Mesodermal cell (in vitro differentiated cells): ENCODE measurements around the gene ZNF74.

Experiments used
- H3K27ac ChIP-seq: 2 replicates; pipeline ENCODE4 v1.7.0; 2013; ENCODE audit warnings: mild to moderate bottlenecking, low read depth, low read length, moderate library complexity; ENCODE audit not compliant: severe bottlenecking
- H3K36me3 ChIP-seq: 2 replicates; pipeline ENCODE4 v1.7.1; 2013; ENCODE audit warnings: mild to moderate bottlenecking, low read length, moderate library complexity; ENCODE audit not compliant: control insufficient read depth, insufficient read depth
- H3K4me1 ChIP-seq: one replicate; pipeline ENCODE4 v1.7.1; 2013; ENCODE audit warnings: mild to moderate bottlenecking, low read length; ENCODE audit not compliant: insufficient read depth, control insufficient read depth, poor library complexity, severe bottlenecking
- H3K4me3 ChIP-seq: 2 replicates; pipeline ENCODE4 v1.7.0; 2013; ENCODE audit warnings: low read length, control low read depth, mild to moderate bottlenecking; ENCODE audit not compliant: insufficient read depth, poor library complexity, severe bottlenecking; ENCODE audit errors: extremely low read depth
- H3K9me3 ChIP-seq: 2 replicates; pipeline ENCODE4 v1.7.1; 2013; ENCODE audit warnings: mild to moderate bottlenecking, low read length, moderate library complexity; ENCODE audit not compliant: control insufficient read depth
- WGBS, 2 experiments: methylation state at CpG; one replicate each; pipeline ENCODE4 v1.1.5; 2013; ENCODE audit warnings: missing lambda C conversion rate in 2 of 2; ENCODE audit not compliant: insufficient coverage in 2 of 2; 5-methylcytosine and 5-hydroxymethylcytosine counted together

Gene ZNF74

GRCh38 chr22:20400606-20401375 is 6.8 kb downstream of the ZNF74 start:
- Histone ChIP-seq H3K9me3 (no peaks in the 10 kb centered on the region), H3K4me1 (peaks cover 3% of the 10 kb centered on the region), H3K4me3 (no peak overlapping the region), H3K27ac (no peak overlapping the region), H3K36me3 (peaks cover 49% of the 10 kb centered on the region)
- 97% methylated on average over 12 to 14 of the region's 15 CpGs for WGBS, 2 experiments

DNA sequence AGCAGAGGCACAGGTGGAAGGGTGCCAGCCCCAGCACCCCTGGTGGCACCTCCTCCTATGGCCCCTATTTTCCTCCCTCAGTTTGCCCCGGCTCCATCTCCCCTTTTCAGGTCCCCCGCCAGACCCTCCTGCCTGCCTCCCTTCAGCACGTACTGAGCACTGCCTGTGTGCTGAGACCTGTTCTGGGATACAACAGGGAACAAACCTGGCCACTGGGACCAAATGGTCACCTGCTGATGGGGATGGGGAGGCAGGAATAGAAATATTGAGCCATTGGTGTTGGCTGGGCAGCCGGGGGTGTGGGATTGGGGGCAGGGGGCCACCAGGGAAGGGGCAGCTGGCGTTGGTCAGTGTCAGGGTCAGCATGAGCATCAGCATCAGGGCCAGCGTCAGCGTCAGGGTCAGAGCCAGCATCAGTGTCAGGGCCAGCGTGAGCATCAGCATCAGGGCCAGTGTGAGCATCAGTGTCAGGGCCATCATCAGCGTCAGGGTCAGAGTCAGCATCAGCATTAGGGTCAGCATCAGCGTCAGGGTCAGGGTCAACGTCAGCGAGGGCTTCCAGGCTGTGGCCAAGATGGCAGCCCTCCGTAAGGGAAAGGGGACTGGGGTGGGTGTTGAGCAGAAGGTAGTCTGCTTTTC is 7.5 kb downstream of the ZNF74 start:
- peaks cover 52% of the 10 kb centered on the region for H3K36me3 ChIP-seq

GRCh38 chr22:20402960-20403778 is 9.2 kb downstream of the ZNF74 start:
- Histone ChIP-seq H3K27ac (no peak overlapping the region), H3K9me3 (no peaks in the 10 kb centered on the region), H3K4me1 (no peaks in the 10 kb centered on the region), H3K36me3 (peaks cover 57% of the 10 kb centered on the region), H3K4me3 (no peak overlapping the region)
- 93 to 98% methylated on average over 9 of the region's 9 CpGs for WGBS, 2 experiments

More for the DNA sequence above, 7.5 kb downstream of the ZNF74 start:
- H3K27ac ChIP-seq: no peak overlapping the region
- H3K4me3 ChIP-seq: no peak overlapping the region
- WGBS, 2 experiments: 89 to 92% methylated on average over 10 to 12 of the region's 13 CpGs
- no peaks in the 10 kb centered on the region for H3K4me1 ChIP-seq
- no peaks in the 10 kb centered on the region for H3K9me3 ChIP-seq

- no peaks in the 10 kb centered on the region for H3K9me3 ChIP-seq
- H3K27ac ChIP-seq: no peak overlapping the region
- peaks cover 58% of the 10 kb centered on the region for H3K36me3 ChIP-seq
- no peaks in the 10 kb centered on the region for H3K4me1 ChIP-seq
- WGBS, 2 experiments: 91 to 97% methylated on average over 3 to 5 of the region's 6 CpGs
- no peak overlapping the region for H3K4me3 ChIP-seq
Measured at GRCh38 chr22:20403779-20404140, 9.8 kb downstream of the ZNF74 start.

- no peaks in the 10 kb centered on the region for H3K4me1 ChIP-seq
- 86 to 92% methylated on average over 11 to 18 of the region's 18 CpGs for WGBS, 2 experiments
- no peak overlapping the region for H3K4me3 ChIP-seq
- peaks cover 56% of the 10 kb centered on the region for H3K36me3 ChIP-seq
- no peaks in the 10 kb centered on the region for H3K9me3 ChIP-seq
- no peak overlapping the region for H3K27ac ChIP-seq
Measured at GRCh38 chr22:20404881-20405280, 10.9 kb downstream of the ZNF74 start.

DNA sequence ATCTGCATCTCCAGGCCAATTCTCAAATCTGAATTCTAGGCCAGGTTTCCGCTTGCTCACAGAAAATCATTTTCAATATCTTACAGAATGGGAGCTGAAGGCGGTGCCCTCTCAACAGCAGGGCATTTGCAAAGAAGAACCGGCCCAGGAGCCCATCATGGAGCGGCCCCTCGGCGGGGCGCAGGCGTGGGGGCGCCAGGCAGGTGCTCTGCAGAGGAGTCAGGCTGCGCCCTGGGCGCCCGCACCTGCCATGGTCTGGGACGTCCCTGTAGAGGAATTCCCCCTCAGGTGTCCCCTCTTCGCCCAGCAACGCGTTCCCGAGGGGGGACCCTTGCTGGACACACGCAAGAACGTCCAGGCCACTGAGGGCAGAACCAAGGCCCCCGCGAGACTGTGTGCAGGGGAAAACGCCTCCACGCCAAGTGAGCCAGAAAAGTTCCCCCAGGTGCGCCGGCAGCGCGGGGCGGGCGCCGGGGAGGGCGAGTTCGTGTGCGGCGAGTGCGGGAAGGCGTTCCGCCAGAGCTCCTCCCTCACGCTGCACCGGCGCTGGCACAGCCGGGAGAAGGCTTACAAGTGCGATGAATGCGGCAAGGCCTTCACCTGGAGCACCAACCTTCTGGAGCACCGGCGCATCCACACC is 11.5 kb downstream of the ZNF74 start:
- Histone ChIP-seq H3K4me3 (no peak overlapping the region), H3K9me3 (no peaks in the 10 kb centered on the region), H3K4me1 (no peaks in the 10 kb centered on the region), H3K27ac (no peak overlapping the region), H3K36me3 (peaks cover 52% of the 10 kb centered on the region)
- WGBS, 2 experiments: 96 to 97% methylated on average over 45 of the region's 45 CpGs

DNA sequence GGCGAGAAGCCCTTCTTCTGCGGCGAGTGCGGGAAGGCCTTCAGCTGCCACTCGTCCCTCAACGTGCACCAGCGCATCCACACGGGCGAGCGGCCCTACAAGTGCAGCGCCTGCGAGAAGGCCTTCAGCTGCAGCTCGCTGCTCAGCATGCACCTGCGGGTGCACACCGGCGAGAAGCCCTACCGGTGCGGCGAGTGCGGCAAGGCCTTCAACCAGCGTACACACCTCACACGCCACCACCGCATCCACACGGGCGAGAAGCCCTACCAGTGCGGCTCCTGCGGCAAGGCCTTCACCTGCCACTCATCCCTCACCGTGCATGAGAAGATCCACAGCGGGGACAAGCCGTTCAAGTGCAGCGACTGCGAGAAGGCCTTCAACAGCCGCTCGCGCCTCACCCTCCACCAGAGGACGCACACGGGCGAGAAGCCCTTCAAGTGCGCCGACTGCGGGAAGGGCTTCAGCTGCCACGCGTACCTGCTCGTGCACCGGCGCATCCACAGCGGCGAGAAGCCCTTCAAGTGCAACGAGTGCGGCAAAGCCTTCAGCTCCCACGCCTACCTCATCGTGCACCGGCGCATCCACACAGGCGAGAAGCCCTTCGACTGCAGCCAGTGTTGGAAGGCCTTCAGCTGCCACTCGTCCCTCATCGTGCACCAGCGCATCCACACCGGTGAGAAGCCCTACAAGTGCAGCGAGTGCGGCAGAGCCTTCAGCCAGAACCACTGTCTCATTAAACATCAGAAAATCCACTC is 12.2 kb downstream of the ZNF74 start:
- H3K4me3 ChIP-seq: no peak overlapping the region
- 94 to 95% methylated on average over 48 to 57 of the region's 62 CpGs for WGBS, 2 experiments
- H3K27ac ChIP-seq: no peak overlapping the region
- H3K4me1 ChIP-seq: no peaks in the 10 kb centered on the region
- peaks cover 46% of the 10 kb centered on the region for H3K36me3 ChIP-seq
- no peaks in the 10 kb centered on the region for H3K9me3 ChIP-seq

- H3K36me3 ChIP-seq: peaks cover 39% of the 10 kb centered on the region
- 93 to 96% methylated on average over 9 to 10 of the region's 13 CpGs for WGBS, 2 experiments
- H3K4me3 ChIP-seq: no peak overlapping the region
- H3K4me1 ChIP-seq: no peaks in the 10 kb centered on the region
- no peaks in the 10 kb centered on the region for H3K9me3 ChIP-seq
- H3K27ac ChIP-seq: no peak overlapping the region
Measured at GRCh38 chr22:20406686-20407408, 12.9 kb downstream of the ZNF74 start.

- peaks cover 39% of the 10 kb centered on the region for H3K36me3 ChIP-seq
- H3K4me1 ChIP-seq: peaks cover 1% of the 10 kb centered on the region
Measured at GRCh38 chr22:20407829-20408228, 13.9 kb downstream of the ZNF74 start.

More at GRCh38 chr22:20407829-20408228, 13.9 kb downstream of the ZNF74 start:
- H3K4me3 ChIP-seq: no peak overlapping the region
- 100% methylated on average over 1 of the region's 3 CpGs; no CpG with 5 or more reads in 1 of the 2 experiments for WGBS, 2 experiments
- no peaks in the 10 kb centered on the region for H3K9me3 ChIP-seq
- no peak overlapping the region for H3K27ac ChIP-seq
